GM19025 (cell line): ENCODE results near the gene RABGAP1.
"Not testable (repeated sequence)": the region's sequence is repeated elsewhere in the genome, so short reads cannot be mapped to it uniquely, and the experiment has no call there.

Experiments
- ATAC-seq: cut with Tn5 transposase; IDR thresholded peaks from one replicate; pipeline ENCODE4 v1.9.1; 2021; ENCODE audit warnings: mild to moderate bottlenecking, low read depth, moderate library complexity; ENCODE audit not compliant: unreplicated experiment

The RABGAP1 gene

GRCh38 chr9:122940749-122941581, at the start of gene RABGAP1:
Gene RABGAP1 (plus strand): TSS chr9:122941020. CDS start chr9:122957060, 16,040 bp downstream.
- peak; percentile 99 for ATAC-seq

DNA sequence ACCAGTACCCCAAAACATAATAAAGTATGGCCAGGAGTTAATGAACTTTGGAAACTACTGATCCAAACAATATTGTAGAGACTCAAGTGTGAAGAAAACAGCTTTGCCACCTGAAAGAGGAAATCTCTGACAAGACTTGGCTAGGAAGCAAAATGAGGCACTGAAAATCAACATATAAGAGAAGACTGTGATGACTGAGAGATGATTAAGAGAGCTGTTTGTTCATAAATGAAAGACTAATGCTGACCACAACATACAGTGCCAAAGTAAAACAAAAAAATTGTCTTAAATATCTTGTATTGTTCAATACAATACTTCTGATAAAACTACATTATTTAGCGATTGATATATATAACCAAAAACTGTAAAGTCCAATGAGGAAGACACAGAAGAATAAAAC, 42.9 kb upstream of the RABGAP1 start:
- ATAC-seq: no peak

DNA sequence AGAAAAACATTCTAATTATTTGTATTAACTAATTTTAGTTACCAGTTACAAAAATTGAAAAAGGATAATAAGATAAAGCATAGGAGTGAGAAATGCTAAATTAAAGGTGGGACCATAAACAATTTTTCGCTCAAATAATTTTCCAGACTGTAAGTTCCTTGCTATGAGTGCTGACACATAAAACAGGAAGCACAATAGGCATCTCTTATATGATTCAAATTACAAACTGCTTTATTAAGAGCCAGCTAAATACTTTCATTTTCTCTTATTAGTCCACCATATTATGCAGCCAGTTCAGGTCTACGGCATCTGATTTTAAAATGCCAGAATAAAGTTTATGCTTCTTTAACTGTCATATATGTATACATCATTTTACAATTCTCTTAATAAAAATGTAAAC, 40.0 kb upstream of the RABGAP1 start:
- ATAC-seq: no peak

DNA sequence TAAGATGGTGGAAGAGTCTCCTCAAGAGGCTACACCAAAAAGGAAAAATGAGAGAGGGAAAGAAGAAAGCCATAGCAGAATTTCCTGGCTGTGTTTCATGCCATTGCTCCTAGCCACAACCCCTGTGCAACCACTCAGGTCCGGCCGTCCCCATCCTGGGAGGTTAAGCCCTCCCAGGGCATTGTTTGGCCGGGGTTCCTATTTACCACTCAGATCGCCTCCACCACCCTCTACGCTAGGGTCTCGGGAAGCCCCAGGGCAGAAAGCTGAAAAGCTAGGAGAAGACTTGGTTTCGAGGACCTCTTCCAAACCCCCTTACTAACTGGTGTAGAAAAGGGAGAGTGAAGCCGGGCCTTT, 36.4 kb upstream of the RABGAP1 start:
- ATAC-seq: peak; percentile 7

DNA sequence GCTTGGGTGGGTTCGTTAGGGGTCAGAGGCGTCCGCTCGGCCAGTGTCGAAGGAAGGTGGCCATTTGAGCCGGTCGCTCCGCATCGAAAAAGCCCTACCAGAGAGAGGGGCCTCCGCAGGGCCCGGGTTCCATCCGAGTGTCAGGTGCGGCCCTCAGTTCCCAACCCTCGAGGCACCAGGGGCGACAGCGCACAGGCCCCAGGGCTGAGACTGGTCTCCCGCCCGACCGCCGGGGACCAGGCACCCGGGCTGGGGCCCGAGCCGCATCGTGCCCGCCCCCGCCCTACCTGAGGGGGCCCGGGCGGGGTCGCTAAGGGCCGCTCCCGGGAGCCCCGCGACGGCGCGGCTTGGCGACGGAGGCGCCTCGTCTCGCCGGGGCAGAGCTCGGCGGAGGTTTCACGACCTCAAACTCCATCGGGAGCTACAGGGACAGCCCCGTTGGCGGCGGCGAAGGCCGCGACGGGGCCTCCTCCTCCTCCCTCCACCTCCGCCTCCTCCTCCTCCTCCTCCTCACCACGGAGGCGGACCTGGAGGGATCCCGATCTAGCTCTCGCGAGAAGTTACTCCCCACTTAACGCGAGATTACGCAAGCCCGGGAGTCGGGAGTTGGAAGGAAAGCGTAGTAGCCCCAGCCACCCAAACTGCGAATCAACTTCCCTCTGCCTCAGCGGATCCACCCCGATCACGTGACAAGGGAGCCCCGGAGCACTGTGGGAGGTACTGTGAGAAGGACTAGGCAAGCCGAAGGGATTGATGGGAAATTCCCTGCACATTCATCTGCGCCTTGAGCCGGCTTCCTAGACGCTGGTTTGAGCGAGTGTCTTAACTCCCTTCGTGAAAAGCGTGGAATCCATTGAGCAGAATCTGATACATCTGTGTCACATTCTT, 35.8 kb upstream of the RABGAP1 start, which contains the start of gene RC3H2:
TSS of gene RC3H2 (minus strand) at position 537 of the 888 bp plus-strand sequence. CDS start 7,850 bp downstream, outside the sequence.
- ATAC-seq: peak; percentile 87

GRCh38 chr9:122906122-122906521, 34.7 kb upstream of the RABGAP1 start:
- not testable (repeated sequence) for ATAC-seq

DNA sequence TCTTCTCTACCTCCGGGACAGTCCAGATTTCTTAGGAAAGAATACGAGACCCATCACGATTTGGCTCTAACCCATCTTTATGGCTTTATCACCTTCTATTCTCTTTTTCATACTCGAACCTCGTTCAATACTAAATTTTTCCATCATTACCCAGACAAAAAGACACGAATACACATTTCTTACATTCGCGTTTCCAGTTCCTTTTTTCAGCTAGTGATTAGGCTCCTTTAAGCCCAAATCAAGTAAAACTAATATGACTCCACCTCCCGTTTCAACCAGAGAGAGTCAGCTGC, 28.2 kb upstream of the RABGAP1 start:
- no peak for ATAC-seq

GRCh38 chr9:122912964-122913673, 27.7 kb upstream of the RABGAP1 start, which contains the start of gene ZBTB6:
Gene ZBTB6 (minus strand): TSS chr9:122913323. CDS start chr9:122912072, 1,251 bp downstream.
- peak; percentile 98 for ATAC-seq

- ATAC-seq: no peak
Measured at GRCh38 chr9:122918310-122918709, 22.5 kb upstream of the RABGAP1 start.

DNA sequence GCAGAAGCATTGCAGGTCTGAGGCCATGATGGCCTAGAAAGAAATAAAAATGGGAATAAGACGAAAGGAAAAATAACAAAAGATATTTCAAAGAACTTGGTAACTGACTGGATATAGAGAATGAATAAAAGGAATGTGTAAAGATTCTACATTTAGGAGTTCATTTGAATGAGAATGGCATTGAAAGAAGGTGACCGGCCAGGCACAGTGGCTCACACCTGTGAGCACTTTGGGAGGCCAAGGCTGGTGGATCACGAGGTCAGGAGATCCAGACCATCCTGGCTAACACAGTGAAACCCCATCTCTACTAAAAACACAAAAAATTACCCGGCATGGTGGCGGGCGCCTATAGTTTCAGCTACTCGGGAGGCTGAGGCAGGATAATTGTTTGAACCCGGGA, 18.1 kb upstream of the RABGAP1 start:
- ATAC-seq: no peak

DNA sequence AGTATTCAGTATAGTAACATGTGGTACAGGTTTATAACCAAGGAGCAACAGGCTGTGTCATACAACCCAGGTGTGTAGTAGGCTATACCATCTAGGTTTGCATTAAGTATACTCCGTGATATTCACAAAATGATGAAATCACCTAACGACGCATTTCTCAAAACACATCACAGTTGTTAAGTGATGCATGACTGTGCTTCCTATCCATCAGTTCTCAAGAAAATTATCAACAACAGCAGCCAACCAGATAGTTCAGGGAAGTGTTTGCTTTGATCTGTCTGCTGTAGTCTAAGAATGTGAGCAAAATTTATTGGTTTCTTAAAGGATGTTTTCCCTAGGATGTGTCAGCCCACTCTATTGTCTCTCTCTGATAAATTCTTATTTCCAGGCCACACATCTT, 16.9 kb upstream of the RABGAP1 start:
- no peak for ATAC-seq

GRCh38 chr9:122929796-122930354, 10.9 kb upstream of the RABGAP1 start:
- ATAC-seq: no peak

DNA sequence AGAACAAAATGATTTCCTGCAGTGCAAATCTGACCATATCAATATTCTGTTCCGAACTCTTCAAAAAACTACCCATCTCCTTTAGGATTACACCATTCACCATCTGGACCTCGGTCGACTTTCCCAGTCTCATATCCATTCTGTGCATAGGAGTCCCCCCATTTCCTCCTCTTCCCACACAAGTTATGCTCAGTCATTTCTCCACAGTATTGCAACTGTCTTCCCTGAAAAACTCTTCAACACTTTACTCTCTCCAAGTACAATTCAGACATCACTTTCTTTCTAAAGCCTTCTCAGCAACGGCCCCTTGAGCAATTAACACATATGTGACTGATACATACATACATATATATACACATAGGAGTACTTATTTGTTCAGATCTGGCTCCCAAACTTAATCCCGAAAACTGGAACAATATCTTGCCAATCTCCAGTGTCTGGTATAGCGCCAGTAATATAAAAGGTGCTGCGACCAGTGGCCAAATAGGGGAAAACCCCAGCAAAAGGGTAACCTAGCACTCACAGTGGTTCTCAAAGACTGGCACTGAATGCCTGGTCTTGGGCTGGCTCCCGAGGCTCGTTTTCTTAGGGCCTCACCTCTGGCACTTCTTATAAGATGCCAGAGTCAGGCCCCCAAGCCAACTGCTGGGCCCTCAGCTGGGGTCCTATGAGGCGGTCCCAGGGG, 10.1 kb upstream of the RABGAP1 start:
- ATAC-seq: peak; percentile 16

GRCh38 chr9:122931226-122932121, 9.3 kb upstream of the RABGAP1 start, which contains the start of gene ZBTB26:
Gene ZBTB26 (minus strand): TSS chr9:122931512. CDS start chr9:122919934, 11,578 bp downstream.
- ATAC-seq: peak; percentile 95

DNA sequence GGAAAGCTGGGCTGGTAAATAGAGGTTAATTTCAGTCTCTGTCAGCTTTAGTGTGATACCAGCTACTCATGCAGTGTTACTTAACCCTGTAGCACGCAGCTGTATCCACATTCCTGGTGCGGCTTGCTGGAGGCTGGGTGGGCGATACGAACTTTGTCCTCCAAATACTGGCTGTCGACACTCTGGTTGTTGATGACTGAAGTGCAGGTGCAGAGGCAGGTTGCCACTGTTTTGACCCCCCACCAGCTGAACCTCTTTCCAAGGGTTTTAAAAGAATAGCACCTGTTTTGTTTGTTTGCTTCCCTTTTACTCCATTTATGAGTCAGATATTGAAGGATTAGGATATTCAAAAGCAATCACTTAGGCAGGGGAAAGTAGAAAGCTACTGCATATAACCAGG, 4.4 kb upstream of the RABGAP1 start:
- no peak for ATAC-seq

GRCh38 chr9:122936883-122937282, 3.9 kb upstream of the RABGAP1 start:
- ATAC-seq: no peak

GRCh38 chr9:122939601-122940000, 1.2 kb upstream of the RABGAP1 start:
- no peak for ATAC-seq

GRCh38 chr9:122940454-122940748, 419 bp upstream of the RABGAP1 start:
- no peak for ATAC-seq
